Measurements from ENCODE around the gene FOXD3. TPM values are rescaled to one million over a fixed set of nuclear protein-coding genes. Genes with fewer than 3 reads are reported as not detected.

Gene FOXD3
- 0.09 TPM in 1 of 2 replicates, not detected in the other for total RNA-seq

DNA sequence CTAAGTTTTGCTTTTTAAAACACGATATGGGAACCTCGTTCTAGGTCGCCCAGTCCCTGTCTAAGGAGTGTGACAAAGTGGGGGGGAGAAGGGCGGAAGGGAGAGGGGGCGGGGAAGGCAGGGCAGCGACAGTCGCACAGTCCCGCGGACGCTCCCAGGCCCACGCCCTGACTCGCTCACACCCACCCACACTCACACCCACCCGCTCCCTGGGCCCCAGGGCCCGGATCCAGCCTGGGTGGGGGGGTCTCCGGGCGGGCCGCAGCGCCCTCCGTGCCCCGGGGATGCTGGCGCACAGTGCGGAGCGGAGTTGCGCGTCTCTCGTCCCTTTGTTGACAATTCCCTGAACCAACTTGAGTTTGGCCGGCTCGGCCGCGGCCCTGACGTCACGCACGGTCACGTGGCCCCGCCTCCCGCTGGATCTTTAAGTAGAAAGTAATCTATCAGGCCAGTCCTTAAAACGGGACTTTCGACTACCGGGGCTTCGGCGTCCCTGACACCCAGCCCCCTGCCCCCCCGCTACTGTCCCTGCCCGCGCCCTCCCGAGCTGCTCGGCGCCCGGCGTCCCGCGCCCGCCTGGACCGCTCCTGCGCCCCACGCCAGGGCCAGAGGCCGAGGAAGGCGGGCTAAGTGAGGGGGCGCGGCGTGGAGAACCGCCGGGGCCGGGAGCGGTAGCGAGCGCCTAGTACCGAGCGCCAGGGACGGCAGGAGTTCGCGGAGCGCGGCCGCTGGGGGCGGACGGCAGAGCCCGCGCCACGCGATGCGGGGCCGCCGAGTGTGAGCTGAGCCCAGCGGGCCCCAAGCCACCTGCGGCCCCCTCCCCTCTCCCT lies at the start of gene FOXD3:
Gene FOXD3, plus strand, starts transcription at position 454 of the 830 bp plus-strand sequence. CDS start 492 bp downstream, outside the sequence.
- intact Hi-C loops (cut with micrococcal nuclease): loop anchor here (1.0 to 10.0 kb wide), 2 partner anchors 8 to 452 kb away; partner anchors contain the start of gene ROR1

DNA sequence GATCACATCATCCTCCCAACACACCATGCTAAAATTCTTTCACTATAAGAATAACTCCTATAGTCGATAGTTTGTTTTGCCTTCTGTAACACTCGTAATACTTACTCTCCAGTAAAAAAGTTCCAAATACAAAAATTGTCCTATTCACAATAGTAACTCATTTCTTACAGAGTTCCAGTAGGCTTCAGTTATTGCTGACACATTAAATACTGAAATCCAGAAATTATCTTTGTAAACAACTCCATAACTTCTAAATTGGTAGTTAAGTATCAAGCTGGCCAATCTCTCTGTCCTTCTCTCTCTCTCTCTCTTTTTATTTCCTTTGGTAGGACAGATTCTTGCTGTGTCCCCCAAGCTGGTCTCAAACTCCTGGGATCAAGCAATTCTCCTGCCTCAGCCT lies 49.6 kb upstream of the FOXD3 start:
- intact Hi-C loops (cut with micrococcal nuclease): no loop called here

DNA sequence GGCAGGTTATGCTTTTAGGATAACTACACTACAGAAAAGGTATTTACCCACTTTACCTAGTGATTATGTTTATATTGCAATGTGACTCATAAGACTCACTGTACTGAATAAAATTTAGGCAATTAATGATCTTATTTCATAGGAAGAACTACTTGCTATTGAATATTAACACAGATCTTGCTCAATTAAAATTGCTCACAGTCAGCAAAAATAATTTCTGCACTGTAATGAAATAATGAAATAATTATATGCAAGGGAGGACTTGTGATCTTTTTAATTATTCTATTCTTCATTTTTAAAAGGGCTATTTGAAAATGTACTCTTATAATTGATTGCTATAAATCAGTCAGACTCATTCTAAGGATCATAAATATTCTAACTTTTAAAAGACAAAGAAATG lies 48.0 kb upstream of the FOXD3 start:
- intact Hi-C loops (cut with micrococcal nuclease): no loop called here

DNA sequence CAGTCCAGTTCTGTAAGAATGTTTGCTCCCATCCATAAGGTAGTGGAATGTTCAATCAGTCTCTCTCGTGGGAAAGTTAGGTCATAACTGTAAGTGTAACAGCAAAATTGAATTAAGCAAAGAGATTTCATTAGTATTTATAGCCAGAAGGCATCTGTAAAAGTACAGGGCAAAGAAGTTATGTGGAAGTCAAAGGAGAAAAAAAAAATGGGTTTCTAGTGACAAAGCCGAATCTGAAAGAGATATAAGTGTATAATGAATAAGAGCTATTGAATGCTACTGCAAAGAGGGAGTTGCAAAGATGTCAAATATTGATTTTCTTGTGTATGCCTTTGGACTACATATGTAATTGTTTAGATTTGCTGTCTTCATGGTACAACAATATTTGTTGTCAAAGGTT lies 47.4 kb upstream of the FOXD3 start:
- intact Hi-C loops (cut with micrococcal nuclease): no loop called here

DNA sequence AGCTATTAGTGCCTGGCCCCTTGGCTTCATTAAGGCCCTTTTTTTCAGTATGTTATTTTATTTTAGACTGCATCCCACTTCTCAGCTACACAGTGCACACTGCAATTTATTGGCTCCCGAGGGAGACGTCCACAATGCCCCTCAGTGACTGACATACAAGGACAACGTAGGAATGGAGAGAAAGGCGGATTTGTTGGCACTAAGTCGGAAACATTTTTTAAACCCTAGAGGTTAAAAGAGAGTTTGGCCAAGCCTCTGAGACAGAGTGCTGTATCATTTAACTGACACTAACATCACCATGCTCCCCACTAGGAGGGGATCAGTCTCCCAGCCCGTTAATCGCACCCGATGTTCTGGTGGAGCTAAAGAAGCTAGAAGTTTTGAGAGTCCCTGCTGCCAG lies 45.7 kb upstream of the FOXD3 start:
- intact Hi-C loops (cut with micrococcal nuclease): no loop called here

DNA sequence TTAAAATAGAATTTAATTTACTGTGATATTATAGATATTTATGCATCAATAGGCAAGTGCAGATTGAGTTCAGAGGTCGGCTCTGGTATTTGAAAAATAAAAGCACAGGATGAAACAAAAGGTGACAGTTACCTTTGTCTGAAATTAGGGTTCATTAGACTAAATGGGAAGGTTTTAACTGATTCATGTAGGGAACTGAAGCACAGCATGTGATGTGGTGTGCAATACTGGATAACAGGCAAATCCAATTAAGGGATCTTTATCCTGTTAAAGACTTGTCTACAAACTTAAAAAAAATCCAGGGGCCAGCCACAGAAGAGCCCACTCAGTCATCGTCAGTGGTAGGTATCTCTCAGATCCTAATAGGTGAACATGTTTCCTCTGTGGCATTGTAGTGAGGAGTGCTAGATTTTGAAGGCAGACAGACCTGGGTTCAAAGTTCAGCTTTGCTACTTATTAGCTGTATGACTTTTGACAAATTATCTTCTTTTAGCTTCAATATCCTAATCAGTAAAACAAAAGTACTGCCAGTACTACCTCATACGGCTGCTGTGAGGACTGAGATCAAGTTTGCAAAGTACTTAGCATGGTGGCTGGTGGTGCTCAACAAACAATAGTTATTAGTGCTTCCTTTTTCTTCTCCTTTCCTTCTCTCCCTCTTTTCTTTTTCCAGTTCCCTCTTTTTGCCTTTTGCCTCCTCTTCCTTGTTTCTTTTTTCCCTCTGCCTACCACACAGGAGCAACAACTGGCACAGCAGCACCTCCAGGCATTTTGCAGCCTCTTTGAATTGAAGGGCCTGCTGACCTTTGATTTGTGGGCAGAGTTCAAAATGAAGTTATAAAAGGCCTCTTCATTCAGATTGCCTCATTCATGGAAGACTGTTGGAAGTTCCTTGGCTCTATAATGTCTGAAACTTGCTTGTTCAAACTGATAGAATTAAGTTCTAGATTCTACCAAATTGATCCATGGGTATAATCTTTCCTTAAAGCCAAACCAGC lies 44.9 kb upstream of the FOXD3 start:
- intact Hi-C loops (cut with micrococcal nuclease): no loop called here

DNA sequence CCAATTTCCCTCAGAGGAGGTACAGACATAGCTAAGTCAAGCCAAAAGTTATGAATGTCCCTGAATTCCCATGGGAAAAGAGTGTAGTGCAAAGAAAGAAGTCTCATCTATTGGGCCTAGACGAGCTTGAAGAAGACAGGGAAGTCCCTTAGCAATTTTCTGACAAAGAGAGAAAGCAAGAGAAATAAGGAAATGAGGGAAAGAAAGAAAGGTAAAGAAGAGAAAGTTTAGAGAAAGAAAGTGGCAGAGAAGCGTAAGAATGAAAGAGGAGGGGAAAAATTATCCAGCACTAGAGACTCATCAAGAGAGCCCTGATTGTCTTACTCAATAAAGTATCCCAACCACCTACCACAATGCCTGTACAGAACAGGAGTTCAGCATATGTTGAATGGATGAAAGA lies 40.6 kb upstream of the FOXD3 start:
- intact Hi-C loops (cut with micrococcal nuclease): no loop called here

DNA sequence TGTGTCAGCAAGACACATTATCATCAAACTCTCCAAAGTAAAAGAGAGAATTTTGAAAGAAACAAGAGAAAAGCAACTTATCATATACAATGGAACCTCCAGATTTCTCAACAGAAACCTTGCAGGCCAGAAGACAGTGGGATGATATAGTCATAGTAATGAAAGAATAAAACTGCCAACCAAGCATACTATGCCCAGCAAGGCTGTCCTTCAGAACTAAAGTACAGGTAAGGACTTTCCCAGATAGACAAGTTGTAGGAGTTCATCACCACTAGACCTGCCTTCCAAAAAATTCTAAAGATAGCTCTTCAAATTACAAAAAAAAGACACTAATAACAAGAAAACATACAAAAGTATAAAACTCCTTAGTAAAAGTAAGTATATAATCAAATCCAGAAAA lies 33.2 kb upstream of the FOXD3 start:
- intact Hi-C loops (cut with micrococcal nuclease): no loop called here

DNA sequence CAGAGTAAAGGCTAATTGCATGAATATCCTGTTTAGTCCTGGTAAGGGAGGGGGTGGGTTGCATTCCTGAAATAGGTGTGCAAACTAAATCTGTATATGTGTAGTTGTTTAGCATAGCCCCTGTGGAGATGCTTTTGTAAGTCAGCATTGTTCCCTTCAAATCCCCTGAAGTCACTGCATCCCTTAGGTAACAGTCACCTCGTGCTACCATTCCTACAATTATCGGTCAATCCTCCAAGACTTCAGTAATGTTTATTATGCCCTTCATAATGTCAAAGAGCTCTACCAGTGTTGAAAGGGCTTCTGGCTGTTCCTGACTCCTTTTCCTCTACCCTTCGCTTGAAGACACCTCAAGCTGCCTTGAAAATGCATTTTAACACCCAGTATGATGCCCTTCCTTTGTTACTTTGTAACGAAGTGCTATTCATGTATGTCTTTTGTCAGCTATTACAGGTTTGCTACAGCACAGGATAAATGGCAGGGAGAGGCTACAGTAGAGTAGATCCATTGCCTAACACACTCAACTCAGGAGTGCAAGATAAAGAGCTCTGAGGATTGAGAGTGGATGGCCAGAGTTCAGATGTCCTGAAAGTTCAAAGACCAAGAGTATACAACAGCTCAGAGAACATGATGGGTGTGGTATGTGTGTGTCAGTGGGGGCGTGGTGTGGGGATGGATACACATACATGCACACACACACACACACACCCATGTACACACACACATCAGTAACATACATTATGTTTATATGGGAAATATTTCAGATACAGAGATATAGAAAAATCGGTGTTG lies 27.4 kb upstream of the FOXD3 start:
- intact Hi-C loops (cut with micrococcal nuclease): no loop called here

DNA sequence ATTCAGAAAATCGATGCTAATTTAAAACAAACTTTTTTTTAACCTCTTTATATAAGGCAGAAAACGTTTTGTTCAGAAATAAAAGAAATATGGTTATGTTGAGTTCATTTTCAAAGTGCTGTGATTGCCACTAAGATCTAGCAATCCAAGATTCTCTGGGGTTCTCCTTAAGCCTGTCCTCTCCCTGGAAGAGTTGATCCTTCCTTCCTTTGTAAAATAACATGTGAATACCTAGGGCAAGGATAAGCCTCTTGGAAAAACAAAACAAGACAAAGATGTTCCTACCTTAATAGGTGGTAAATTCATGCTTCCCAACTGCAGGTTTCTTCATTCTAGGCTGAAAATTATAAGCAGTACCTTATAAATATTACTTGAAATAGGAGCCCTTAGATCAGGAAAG lies 18.0 kb upstream of the FOXD3 start:
- intact Hi-C loops (cut with micrococcal nuclease): no loop called here

DNA sequence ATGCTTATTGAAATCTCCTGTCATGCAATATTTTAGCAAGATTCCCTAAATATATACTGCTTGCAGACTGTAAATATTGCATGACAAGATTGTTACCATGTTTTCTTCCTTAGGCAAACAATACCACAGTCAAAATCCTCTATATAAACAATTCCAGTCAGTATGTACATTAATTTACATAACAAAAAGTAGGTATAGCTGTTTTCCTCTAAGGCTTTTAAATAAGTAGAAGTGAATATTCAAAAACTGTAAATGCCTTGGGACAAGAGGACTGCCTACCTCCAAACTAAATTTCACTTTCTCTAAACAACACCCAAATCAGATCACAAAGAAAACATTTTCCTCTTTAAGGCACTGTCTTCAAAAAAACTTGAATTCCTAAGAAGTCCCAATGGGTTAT lies 17.3 kb upstream of the FOXD3 start:
- intact Hi-C loops (cut with micrococcal nuclease): no loop called here

DNA sequence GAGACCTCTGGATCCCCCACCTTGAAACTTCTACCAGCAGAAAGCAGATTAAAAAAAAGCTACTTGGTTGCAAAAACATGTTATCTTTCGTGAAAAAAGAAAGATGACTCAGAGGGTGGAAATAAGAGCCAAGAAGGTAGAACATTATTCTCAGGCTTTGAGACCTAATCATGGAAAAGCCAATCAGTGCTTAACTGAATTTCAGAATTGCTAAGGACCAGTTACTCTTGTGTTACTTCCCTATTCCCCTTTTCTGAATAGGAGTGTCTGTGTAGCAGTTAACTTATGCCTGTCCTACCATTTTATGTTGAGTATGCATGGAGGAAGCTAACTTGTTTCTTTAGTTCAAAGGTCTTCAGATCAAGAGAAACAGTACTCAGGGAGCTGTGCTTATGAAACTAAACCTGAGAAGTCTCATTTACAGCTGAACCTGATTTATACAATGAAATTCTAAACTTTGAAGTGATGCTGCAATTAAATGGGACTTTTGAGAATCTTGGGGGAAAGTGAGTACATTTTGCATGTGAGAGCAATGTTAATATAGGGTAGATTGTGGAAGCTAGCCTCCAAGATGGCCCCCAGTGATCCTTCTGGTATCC lies 15.1 kb upstream of the FOXD3 start:
- intact Hi-C loops (cut with micrococcal nuclease): no loop called here

DNA sequence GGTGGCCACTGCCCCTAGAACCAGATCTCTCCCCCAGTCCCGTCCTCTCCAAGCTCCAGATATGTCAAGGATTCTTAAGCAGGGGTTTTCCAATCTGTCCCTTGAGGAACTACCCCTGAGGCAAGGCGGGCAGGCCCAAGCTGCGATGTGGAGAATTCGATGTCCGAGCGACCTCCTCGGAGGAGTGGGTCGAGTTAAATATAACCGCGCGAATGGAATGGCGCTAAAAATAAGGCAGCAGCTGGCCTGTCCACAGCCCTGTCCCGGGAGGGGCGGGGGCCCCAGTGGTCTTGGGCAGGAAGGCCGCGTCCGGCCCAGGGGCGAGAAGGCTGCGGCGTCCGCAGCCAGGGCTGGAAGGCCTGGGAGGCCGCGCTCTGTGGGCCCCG lies 5.8 kb upstream of the FOXD3 start:
- intact Hi-C loops (cut with micrococcal nuclease): no loop called here

DNA sequence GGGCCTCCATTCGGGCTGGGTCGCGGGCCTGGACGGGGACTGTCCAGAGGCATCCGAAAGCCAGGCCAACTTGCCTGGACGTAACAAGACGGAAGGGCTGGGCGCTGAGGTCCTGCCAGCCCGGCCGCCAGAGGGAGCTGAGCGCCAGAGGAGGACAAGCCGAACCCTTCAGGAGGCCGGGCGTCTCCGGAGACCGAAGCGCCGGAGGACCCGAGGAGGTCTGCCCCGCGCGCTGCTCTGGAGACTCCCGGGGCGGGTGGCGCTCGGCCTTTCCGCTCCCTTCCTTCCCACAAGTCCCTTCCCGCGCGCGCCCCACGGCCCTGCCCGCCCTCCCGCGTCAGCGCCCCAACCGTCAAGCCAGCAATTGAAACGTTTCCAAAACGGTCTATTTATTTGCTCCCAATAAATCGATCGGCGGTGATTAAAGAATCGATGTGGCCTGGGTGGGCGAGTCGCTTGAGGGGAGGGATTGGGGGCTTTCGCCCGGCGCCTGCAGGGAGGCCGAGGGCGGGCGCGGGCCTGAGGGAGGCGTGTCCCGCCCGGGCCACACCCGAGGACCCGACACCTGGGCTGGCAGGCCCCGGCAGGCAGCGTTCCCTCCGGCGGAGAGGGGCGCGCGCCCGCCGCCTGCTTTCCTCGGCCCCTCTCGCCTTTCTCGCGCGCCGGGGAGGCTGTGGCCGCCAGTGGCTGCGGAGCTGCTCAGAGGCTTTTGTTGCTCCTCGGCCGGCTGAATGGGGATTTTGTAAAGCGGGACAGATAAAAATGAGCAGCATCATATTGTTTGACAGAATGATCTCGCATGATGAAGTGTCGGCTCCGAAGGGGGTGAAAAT lies 5.2 kb upstream of the FOXD3 start:
- intact Hi-C loops (cut with micrococcal nuclease): loop anchor here (1.0 kb wide), 1 partner anchor 124 kb away; no protein-coding TSS in a partner anchor

DNA sequence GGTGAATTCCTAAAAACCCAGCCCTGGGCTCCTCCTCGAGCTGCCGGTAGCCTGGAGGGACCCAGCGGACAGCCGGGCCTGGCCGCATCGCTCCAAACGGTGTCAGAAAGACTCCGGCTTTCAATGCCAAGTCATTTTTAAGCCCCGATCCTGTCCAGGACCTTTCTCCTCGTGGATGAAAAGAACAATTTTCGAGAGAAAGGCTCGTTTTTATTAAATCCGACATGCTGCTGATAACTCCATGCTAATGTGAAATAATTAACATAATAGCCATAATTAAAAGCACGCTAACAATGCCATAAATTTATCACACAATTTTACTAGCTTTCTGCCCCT lies 4.6 kb upstream of the FOXD3 start:
- intact Hi-C loops (cut with micrococcal nuclease): loop anchor here (1.0 kb wide), 1 partner anchor 124 kb away; no protein-coding TSS in a partner anchor

DNA sequence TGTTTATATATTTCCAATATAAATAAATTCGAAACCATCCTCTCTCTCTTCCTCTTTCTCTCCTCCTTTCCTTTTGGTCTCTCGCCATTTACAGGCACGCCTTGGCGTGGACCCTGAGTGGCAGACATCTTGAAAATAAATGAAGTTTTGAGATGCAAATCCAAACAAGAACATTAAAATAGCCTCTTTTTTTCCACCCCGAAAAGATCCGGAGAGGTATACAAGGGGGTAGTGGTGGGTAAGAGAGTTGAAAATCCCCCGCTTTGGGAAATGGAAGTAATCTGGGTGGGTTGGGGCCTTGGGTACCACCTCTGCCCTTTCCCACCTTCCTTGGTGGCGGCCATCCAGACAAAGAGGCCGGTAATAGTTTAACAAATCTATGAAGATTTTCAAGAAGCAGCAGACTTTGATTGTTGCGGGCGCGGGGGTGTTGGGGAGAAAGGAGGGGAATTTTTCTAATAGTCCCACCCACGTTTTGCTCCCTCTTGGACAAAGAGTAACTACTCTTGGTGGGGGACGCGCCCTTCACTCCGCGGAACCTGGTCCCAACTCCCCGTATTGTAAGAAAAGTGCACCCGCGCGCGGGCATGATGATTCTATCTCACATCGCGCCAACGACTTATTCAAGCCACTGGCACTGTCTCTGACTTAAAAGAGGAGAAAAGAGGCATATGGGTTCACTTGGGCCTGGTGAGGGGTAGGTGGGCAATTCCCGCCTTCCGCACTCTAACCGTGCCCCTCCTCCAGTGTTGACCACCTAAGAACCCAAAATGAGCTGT lies 4.0 kb upstream of the FOXD3 start:
- intact Hi-C loops (cut with micrococcal nuclease): no loop called here

DNA sequence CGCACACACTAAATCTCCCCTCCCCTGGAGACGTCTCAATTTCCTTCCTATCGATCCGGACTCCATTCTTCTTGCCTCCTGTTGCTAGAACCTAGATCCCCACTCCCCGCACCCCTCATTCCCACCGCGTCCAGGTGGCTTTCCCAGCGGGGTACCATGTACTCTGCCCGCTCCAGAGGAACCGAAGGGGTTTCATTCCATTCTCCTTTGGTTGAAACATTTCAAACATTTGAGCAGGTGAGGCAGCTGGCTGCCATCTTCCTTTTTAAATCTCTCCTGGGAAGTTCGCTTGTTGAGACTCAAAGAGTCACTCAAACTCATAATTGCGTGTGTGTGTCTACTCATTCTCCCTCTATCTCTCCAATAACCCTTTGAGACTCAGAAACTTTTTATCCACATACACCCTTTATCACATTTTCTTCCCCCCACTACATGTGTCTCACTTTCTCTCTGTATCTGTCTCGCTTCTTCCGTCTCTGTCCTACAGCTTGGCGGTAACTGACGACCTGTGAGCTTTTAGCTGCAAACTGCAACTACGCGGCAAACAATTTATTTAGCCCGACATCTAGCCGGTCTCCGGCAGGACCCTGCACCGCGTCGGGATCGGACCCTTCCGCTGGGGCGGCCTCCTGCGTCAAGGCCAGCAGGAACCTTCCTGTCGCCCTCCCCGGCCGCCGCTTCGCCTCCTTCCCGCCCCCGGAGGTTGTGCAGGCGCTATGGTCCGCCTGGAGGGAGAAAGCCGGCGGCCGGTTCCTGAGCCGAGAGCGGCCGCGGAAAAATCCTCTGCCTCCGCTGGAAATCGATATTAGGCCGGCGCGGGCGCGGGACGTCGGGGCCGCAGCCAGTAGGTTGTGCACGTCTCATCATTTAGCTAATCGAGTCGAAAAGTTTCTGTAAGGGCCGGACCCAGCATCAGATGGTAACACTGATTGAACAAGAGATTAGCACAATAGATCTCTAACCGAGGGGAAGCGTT lies 3.0 kb upstream of the FOXD3 start:
- intact Hi-C loops (cut with micrococcal nuclease): loop anchor here (1.0 to 10.0 kb wide), 2 partner anchors 8 to 455 kb away; partner anchors contain the start of gene ROR1

All from T-helper 2 cell treated with Interferon-gamma antibody and Interleukin-4, amounts not matched to agents 100 ng/mL and 5 ng/mL, for 36 hours (primary cell).